ENCODE results near the gene GLYR1. TPM values are rescaled to one million over a fixed set of nuclear protein-coding genes. Genes with fewer than 3 reads are reported as not detected.

The GLYR1 gene
- total RNA-seq, 2 donors from 2014 or later: 57.4 to 60.8 TPM

DNA sequence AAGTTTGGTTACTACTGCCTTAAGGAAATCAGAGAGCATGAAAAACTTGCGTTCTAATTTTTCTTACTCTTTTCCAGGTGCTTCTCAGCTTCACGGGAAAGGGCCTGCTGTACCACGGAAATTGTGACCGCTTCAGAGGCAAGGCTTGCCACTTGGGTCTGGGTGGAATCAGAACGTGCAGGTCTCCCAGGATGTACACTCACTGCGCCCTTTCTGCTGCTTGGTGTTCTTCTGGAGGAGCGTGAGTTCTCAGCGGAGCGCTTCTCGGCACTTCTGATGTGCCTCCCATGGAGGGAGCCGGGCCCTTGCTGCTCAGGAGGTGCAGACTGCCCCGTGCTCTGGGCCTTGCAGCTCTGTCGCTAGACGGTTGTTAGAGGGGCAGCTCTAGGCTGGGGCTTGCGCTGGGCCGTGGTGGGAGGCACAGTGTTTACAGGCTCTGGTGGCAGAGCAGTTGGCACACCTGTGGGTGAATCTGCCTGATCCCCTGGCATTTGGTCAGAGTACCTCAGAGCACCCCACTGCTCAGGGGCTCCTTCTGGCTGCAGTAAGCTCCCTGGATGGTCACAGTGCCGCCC is 33.0 kb upstream of the GLYR1 start:
- TF ChIP-seq POLR2AphosphoS5 (IDR thresholded peaks at IDR 0.05) (no peak), POLR2A (IDR thresholded peaks at IDR 0.05) (no peak)
- TF ChIP-seq, protein P1, sequence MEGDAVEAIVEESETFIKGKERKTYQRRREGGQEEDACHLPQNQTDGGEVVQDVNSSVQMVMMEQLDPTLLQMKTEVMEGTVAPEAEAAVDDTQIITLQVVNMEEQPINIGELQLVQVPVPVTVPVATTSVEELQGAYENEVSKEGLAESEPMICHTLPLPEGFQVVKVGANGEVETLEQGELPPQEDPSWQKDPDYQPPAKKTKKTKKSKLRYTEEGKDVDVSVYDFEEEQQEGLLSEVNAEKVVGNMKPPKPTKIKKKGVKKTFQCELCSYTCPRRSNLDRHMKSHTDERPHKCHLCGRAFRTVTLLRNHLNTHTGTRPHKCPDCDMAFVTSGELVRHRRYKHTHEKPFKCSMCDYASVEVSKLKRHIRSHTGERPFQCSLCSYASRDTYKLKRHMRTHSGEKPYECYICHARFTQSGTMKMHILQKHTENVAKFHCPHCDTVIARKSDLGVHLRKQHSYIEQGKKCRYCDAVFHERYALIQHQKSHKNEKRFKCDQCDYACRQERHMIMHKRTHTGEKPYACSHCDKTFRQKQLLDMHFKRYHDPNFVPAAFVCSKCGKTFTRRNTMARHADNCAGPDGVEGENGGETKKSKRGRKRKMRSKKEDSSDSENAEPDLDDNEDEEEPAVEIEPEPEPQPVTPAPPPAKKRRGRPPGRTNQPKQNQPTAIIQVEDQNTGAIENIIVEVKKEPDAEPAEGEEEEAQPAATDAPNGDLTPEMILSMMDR (IDR thresholded peaks at IDR 0.05): no peak
- Histone ChIP-seq H3K4me1 (replicated peaks) (peaks cover 6% of the 10 kb centered on the region), H3K27ac (no peak overlapping the region), H3K4me3 (no peak overlapping the region), H3K9me3 (no peaks in the 10 kb centered on the region), H3K27me3 (replicated peaks; ENCODE audit: insufficient read depth) (no peaks in the 10 kb centered on the region), H3K36me3 (peaks cover 9 to 29% of the 10 kb centered on the region in 2 donors)
- intact Hi-C loops (cut with DNase I): no loop called here
- DNase-seq (ENCODE audit: low spot score): no peak
- 91% methylated on average over 17 of the region's 17 CpGs for WGBS

DNA sequence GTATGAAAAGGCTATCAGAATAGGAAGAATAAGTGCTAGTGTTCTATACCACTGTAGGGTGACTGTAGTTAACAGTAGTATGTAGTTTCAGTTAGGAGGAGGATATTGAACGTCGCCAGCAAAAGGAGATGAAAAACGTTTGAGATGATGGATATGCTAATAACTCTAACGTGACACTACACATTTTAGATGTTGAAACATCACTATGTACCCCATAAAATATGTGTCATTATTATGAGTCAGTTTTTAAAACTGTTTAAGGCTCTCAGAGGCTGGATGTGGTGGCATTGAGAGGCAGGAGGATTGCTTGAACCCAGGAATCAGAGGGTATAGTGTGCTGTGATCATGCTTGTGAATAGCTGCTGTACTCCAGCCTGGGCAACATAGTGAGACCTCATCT is 32.0 kb upstream of the GLYR1 start:
- intact Hi-C loops (cut with DNase I): no loop called here
- no peak overlapping the region for H3K27ac ChIP-seq
- 59% methylated on average over 4 of the region's 4 CpGs for WGBS
- TF ChIP-seq, protein P1 (IDR thresholded peaks at IDR 0.05): no peak
- TF ChIP-seq POLR2A (IDR thresholded peaks at IDR 0.05) (no peak), POLR2AphosphoS5 (IDR thresholded peaks at IDR 0.05) (no peak)
- DNase-seq (ENCODE audit: low spot score): no peak
- H3K36me3 ChIP-seq: peaks cover 8 to 18% of the 10 kb centered on the region in 2 donors
- H3K9me3 ChIP-seq: no peaks in the 10 kb centered on the region
- no peak overlapping the region for H3K4me3 ChIP-seq
- peaks cover 6% of the 10 kb centered on the region for H3K4me1 ChIP-seq (replicated peaks)
- H3K27me3 ChIP-seq (replicated peaks; ENCODE audit: insufficient read depth): no peaks in the 10 kb centered on the region

DNA sequence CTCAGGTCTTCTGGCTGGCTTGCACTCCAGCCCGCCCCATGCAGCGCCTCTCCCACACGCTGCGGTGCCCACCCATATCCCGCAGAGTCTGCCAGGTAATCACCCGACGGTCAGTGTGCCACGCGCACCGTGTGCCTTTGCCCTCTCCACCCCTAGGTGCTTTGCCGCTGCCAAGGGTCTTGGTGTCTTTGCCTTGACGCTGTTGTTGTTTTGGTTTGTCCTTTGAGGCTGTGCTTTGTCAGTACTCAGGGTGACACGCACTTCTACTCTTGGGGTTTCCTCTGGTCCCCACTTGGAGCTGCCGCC is 30.2 kb upstream of the GLYR1 start:
- no peak for DNase-seq (ENCODE audit: low spot score)
- Histone ChIP-seq H3K27me3 (replicated peaks; ENCODE audit: insufficient read depth) (no peaks in the 10 kb centered on the region), H3K4me3 (no peak overlapping the region), H3K9me3 (no peaks in the 10 kb centered on the region), H3K27ac (peak overlapping the region in 1 of 2 donors; percentile 37), H3K4me1 (replicated peaks) (peaks cover 6% of the 10 kb centered on the region), H3K36me3 (peaks cover 5 to 13% of the 10 kb centered on the region in 2 donors)
- 73% methylated on average over 14 of the region's 14 CpGs for WGBS
- TF ChIP-seq, protein P1 (IDR thresholded peaks at IDR 0.05): no peak
- TF ChIP-seq POLR2A (IDR thresholded peaks at IDR 0.05): no peak
- no peak for TF ChIP-seq POLR2AphosphoS5 (IDR thresholded peaks at IDR 0.05)
- intact Hi-C loops (cut with DNase I): no loop called here

- Histone ChIP-seq H3K27ac (peak overlapping the region in 1 of 2 donors; percentile 37), H3K4me3 (no peak overlapping the region), H3K27me3 (replicated peaks; ENCODE audit: insufficient read depth) (no peaks in the 10 kb centered on the region), H3K36me3 (peaks cover 5 to 15% of the 10 kb centered on the region in 2 donors), H3K4me1 (replicated peaks) (peaks cover 6% of the 10 kb centered on the region), H3K9me3 (no peaks in the 10 kb centered on the region)
- DNase-seq (ENCODE audit: low spot score): no peak
- no peak for TF ChIP-seq POLR2A (IDR thresholded peaks at IDR 0.05)
- TF ChIP-seq POLR2AphosphoS5 (IDR thresholded peaks at IDR 0.05): no peak
- TF ChIP-seq, protein P1 (IDR thresholded peaks at IDR 0.05): no peak
- 75% methylated on average over 11 of the region's 11 CpGs for WGBS
- intact Hi-C loops (cut with DNase I): no loop called here
Measured at GRCh38 chr16:4876646-4877379, 29.7 kb upstream of the GLYR1 start.

DNA sequence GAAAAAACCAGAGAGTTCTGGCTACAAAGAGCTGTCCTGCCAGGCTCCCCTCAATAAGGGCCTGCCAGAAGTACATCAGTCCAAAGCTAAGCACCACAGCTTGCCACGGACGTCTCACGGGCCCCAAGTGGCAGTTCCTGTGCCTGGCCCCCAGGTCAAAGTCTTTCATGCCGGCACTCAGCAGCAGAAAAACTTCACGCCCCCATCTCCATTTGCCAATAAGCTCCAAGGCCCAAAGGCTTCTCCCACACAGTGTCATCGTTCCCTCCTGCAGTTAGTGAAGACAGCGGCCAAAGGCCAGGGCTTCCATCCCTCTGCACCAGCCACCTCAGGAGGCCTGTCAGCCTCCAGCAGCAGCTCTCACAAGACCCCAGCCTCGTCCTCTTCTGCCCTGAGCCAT is 27.6 kb upstream of the GLYR1 start:
- Histone ChIP-seq H3K27ac (no peak overlapping the region), H3K4me3 (no peak overlapping the region), H3K9me3 (no peaks in the 10 kb centered on the region), H3K27me3 (replicated peaks; ENCODE audit: insufficient read depth) (no peaks in the 10 kb centered on the region), H3K4me1 (replicated peaks) (peaks cover 11% of the 10 kb centered on the region), H3K36me3 (peaks cover 4 to 5% of the 10 kb centered on the region in 2 donors)
- intact Hi-C loops (cut with DNase I): no loop called here
- TF ChIP-seq, protein P1 (IDR thresholded peaks at IDR 0.05): no peak
- TF ChIP-seq POLR2A (IDR thresholded peaks at IDR 0.05): no peak
- TF ChIP-seq POLR2AphosphoS5 (IDR thresholded peaks at IDR 0.05): no peak
- no peak for DNase-seq (ENCODE audit: low spot score)
- WGBS: 92% methylated on average over 8 of the region's 8 CpGs
